GM18868 (cell line): Measurements from ENCODE around the gene KIF5C.
"Not testable (repeated sequence)": the region's sequence is repeated elsewhere in the genome, so short reads cannot be mapped to it uniquely, and the experiment has no call there.

ENCODE experiments used
- ATAC-seq: cut with Tn5 transposase; IDR thresholded peaks from one replicate; pipeline ENCODE4 v1.9.1; 2021; ENCODE audit warnings: mild to moderate bottlenecking, moderate library complexity; ENCODE audit not compliant: unreplicated experiment

KIF5C gene

DNA sequence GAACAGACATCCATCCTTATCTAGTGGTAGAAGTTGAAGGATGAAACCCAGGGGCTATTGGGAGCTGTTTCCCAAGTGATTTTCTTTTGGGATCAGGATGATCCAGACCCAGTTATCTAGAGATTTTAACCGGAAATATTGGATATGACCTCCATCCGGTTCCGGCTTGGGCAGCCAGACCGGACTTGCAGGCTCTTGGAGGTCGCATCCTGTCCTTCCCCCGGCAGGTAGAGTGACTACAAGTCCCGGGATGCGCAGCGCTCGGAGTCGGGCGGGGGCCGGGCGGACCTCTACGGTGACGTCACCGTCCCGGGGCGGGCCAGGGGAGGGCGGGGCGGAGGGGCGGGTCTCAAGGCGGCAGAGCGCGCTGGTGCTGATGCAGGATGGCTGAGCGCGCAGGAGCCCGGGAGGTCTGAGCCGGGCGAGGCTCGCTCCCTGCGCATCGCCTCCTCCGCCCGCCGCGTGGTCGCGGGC lies at the start of gene KIF5C:
TSS of gene KIF5C (plus strand) at position 360 of the 474 bp plus-strand sequence. CDS start 391 bp downstream, outside the sequence.
- peak; percentile 93 for ATAC-seq

DNA sequence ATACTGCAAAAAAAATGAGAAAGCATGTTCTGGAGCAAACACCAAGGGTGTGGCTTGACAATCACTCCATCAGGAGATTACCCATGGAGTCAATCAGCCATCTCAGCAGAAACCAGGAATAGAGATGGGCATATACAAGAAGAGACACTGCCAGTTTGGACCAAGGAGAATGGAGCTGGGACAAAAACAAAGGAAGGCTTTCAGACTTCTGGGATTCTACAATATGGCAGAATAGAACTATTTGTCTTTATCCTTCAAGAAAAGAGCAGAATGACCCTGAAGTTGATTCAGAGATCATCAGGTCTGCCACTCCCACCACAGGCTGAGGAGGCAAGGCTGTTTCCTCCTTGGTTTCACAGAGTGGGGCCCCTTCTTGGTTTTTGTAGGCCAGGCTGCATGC lies 48.2 kb upstream of the KIF5C start:
- ATAC-seq: no peak

- ATAC-seq: no peak
Observed at GRCh38 chr2:148828941-148829340, 46.1 kb upstream of the KIF5C start.

DNA sequence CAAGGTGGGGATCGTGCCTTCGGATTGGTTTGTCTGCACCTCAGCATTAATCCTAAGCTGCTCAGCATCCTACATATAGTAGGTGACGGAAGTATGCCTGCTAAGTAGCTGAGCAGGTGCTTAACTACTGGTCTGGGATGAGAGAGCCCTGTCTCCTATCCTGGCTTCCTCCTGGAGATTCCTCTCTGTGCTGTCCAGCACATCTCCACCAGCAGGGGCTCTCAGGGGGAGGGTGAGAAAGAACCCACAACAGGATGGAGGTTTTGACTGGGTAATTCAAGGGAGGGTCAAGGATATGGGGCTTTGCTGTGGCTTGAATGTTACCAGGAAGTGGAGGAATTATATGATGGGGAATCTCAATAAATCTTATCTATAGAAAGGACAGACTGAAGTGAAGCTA lies 45.4 kb upstream of the KIF5C start:
- ATAC-seq: no peak

DNA sequence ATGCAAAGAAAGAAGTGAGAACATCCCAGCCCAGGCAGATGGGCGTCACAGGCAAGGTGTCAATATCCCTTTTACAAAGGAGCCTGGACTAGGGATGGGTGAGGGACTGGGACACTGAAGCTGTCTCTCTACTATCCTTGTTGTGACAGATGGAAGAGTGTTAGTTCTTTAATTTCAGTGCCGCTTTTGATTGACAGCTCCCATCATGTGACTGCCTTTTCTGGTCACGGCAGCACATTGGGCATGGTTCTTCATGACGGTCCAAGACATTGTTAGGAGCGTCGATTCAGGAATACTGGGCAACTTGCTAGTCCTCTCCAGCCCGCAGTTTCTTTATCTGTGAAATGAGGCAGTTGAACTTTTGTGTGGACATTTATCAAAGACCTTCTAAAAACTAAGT lies 42.4 kb upstream of the KIF5C start:
- no peak for ATAC-seq

DNA sequence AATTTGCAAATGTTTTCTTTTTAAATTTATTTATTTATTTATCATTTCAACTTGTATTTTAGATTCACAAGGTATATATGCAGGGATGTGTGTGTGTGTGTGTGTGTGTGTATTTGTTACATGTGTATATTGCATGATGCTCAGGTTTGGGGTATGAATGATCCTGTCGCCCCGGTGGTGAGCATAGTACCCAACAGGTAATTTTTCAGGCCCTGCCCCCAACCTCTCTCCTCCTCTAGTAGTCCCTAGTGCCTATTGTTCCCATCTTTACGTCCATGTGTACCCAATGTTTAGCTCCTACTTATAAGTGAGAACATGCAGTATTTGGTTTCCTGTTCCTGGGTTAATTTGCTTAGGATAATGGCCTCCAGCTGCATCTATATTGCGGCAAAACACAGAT lies 33.0 kb upstream of the KIF5C start:
- no peak for ATAC-seq

DNA sequence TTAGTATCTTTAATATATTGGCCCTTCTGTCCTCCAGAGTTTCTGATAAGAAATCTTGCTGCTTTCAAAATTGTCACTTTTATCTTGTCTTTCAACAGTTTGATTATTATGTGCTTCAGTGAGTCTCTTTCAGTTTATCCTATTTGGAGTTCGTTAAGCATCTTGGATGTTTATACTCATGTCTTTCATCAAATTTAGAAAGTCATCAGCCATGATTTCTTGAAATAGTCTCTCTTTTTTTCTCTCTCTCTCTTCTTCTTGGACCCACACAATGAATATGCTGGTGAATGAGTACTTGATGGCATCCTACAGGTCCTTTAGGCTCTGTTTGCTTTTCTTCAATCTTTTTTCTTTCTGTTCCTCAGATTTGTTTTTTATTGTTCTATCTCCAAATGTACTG lies 26.9 kb upstream of the KIF5C start:
- ATAC-seq: no peak

DNA sequence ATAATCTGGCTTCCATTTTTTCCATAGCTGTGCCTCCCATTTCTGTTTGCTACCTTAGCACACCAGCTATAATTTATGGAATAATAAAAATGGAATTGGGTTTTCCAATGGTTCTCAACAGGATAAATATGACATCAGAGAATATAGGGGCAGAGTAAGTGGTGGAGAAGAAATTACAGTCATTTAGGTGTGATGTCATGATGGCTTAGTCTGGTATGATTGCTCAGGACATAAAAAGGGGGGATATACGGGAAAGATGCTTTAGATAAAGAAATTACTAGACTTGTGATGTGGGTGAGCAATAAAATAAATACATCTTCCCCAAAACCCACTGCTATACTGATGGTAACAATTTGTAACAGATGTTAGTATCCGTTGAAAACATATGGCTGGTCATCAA lies 21.6 kb upstream of the KIF5C start:
- ATAC-seq: no peak

DNA sequence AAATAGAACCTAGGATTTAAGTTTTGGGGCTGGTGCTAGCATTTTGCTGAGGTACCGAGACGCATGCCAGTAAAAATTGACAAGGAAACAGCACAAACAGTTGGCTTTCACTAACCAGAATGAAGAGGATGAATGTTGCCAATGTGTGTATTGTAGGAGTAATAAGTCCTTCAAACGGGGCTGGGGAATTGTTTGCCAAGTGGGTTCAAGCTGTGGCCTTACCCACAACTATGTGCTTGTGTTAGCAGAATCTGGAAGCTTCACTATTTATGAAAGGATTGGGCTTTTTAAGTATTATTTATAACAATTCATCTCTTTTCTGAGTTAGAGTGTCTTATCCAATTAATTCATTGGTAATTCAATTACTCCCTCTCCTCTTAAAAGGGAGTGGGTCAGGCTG lies 15.0 kb upstream of the KIF5C start:
- ATAC-seq: no peak

GRCh38 chr2:148861367-148861766 lies 13.7 kb upstream of the KIF5C start:
- ATAC-seq: no peak

DNA sequence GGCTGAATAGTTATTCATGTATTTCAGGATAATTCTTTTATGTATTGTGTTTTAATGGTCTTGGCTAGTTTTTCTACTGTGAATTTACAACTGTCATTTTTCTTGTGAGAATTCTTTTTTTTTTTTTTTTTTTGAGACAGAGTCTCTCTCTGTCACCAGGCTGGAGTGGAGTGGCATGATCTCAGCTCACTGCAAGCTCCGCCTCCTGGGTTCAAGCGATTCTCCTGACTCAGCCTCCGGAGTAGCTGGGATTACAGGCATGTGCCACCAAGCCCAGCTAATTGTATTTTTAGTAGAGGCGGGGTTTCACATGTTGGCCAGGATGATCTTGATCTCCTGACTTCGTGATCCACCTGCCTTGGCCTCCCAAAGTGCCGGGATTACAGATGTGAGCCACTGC lies 12.5 kb upstream of the KIF5C start:
- ATAC-seq: not testable (repeated sequence)

DNA sequence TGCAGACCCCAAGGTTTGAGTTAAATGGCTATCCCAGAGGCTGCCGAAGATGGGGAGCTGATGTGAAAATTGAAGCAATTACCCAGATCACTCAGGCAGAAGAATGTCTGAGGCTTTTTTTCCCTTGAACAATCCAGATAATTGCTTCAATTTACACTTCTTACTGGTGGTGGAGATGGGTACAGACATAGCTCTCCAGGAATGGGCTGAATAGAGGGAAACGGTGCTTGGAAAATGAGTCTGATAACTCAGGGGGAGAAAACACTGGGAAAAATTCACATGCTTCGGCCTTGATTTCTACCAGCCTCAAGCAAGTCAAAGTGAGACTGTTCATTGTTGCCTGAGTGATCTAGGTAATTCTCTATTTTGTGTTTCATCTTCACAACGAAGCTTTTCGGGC lies 9.5 kb upstream of the KIF5C start:
- no peak for ATAC-seq

- ATAC-seq: no peak
Observed at GRCh38 chr2:148866091-148866490, 8.9 kb upstream of the KIF5C start.

GRCh38 chr2:148867079-148867769 lies 7.8 kb upstream of the KIF5C start:
- no peak for ATAC-seq

DNA sequence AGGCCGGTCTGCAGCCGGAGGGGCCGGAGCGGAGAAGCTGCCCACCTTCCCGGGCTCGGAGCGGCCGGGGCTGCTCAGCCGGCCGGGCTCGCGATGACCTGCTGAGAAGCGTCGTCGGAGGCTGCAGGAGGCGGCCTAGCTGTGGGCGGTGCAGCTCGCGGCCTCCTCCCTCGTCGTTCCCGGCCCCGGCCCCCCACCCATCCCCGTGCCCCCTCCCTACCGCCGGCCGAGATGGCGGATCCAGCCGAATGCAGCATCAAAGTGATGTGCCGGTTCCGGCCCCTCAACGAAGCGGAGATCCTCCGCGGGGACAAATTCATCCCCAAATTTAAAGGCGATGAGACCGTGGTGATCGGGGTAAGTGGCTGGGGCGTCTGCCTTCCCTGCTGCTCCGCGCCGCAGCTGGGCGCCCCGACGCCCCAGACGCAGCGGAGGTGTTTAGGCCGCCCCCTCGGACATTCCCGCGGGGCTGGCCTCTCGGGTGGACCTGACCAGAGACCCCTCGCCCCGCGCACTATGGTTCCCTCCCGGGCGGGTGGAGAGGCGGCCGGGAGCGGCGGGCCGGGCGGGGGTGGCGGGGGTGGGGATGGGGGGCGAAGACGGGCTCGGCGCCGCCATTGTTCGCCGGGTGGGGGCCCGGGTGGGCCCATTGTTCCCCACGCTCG lies 492 bp downstream of the KIF5C start:
- peak; percentile 32 for ATAC-seq

GRCh38 chr2:148876202-148876594 lies 1.2 kb downstream of the KIF5C start:
- no peak for ATAC-seq

DNA sequence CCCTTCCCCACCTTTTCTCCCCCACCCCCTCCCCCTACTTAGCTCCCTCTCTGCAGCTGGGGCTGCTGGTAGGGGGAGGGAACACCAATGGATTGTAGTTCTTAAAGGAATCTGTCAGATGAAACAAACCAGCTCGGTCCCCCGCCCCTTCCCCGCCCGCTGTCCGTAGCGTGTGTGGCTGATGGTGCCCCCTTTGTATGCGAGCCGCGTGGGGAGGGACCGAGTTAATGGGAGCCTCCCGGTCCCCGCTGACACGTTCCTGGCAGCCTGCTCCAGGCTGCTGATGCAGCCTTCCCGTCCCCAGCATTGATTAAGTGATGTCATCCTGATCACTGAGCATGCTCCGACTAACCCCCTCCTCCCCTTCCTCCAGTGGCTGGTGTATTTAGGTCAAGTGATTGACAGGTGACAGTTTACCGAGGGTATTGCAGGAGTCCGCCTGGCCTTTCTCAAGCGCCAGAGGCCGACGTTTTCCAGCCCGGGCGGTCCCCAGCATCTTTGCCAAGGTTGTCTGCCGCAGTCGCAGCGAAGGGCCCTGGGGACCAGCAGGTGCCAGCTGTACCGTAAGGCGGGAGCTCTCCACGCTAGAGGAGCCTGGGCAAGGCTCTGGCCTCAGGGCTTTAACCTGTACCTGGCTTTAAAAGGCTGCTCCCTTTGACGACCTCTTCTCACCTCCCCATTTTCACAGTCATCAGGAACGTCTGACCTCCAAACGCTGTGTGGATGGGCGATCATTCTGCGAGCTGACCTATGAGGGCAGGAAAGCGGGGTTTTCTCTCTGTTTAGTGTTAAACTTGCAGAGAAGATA lies 1.8 kb downstream of the KIF5C start:
- ATAC-seq: peak; percentile 38

- ATAC-seq: no peak
Observed at GRCh38 chr2:148877403-148877740, 2.3 kb downstream of the KIF5C start.

DNA sequence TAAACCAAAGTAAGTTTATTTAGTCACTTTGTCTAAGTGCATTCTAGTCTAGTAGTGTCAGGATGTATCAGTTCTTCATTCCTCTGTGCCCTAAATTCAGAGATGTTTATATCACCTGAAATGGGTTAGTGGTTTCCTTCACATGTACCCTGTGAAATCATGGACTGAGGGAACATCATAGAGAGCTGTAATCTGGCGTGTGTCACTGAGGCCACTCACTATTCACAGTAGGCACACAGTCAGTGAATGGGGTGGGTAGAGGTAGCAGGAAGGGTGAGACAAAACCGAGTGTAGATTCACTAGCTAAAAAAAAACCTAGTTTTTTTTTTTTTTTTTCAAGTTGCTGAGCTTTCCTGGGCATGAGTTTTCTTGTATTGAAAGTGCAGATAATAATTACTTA lies 5.6 kb downstream of the KIF5C start:
- no peak for ATAC-seq

- no peak for ATAC-seq
Observed at GRCh38 chr2:148882051-148882450, 7.0 kb downstream of the KIF5C start.

GRCh38 chr2:148885209-148885608 lies 10.2 kb downstream of the KIF5C start:
- ATAC-seq: no peak

DNA sequence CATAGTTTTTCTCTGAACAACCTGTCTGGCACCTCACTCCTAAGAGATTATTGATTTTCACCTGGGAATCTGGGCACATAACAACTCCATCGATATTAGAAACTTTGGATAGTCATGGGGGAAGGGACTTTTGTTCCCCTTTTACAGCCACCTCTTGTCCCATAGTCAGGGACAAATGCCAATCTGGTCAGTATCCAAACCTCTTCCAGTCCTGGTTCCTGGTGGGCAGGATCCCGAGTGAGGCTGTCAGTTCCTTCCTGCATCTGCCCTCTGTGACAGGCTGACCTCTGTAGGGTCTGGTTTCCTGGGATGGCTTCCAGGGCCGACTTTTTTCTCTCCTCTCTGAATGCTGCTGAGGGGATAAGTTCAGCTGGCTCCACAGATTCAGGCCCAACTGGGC lies 11.0 kb downstream of the KIF5C start:
- no peak for ATAC-seq
